SU-DHL-6 (cell line): ENCODE data around the gene LILRB2.
"Not testable (repeated sequence)": the region's sequence is repeated elsewhere in the genome, so short reads cannot be mapped to it uniquely, and the experiment has no call there.

Experiments used
- H2AFZ ChIP-seq: fragments of 200-600 bp; sonication (generic); 2 replicates; pipeline ENCODE4 v1.6.1; 2014; ENCODE audit warnings: low read depth, mild to moderate bottlenecking, moderate library complexity, mixed read lengths, antibody characterized with exemption, low read length; ENCODE audit not compliant: severe bottlenecking
- H3F3A ChIP-seq: fragments of 200-600 bp; shearing (Covaris generic); 2 replicates; pipeline ENCODE4 v1.6.0; 2016; ENCODE audit warnings: antibody characterized with exemption, mild to moderate bottlenecking; ENCODE audit not compliant: insufficient read depth
- H3K27ac ChIP-seq: fragments of 200-600 bp; sonication (generic); 2 replicates; pipeline ENCODE4 v1.5.1; 2016; ENCODE audit warnings: low read depth, mild to moderate bottlenecking, low read length, moderate library complexity, mixed read lengths
- H3K27me3 ChIP-seq: fragments of 200-600 bp; sonication (generic), shearing (Covaris generic); 2 replicates; pipeline ENCODE4 v1.6.0; 2014; ENCODE audit warnings: mild to moderate bottlenecking, low read length
- H3K36me3 ChIP-seq: fragments of 200-600 bp; sonication (generic); 2 replicates; pipeline ENCODE4 v1.6.1; 2014; ENCODE audit warnings: mild to moderate bottlenecking, low read length, mixed read lengths
- H3K4me2 ChIP-seq: fragments of 300-600, 200-600 bp; shearing (Covaris generic), sonication (generic); 2 replicates; pipeline ENCODE4 v1.6.0; 2014; ENCODE audit warnings: low read length, low read depth, mild to moderate bottlenecking; ENCODE audit not compliant: poor library complexity, severe bottlenecking
- H3K4me3 ChIP-seq: fragments of 200-600 bp; sonication (generic); 2 replicates; pipeline ENCODE4 v1.5.1; 2014; ENCODE audit warnings: antibody characterized with exemption, low read length, mild to moderate bottlenecking, mixed read lengths; ENCODE audit not compliant: insufficient read depth, poor library complexity, severe bottlenecking
- H3K79me2 ChIP-seq: fragments of 200-600 bp; sonication (generic); 2 replicates; pipeline ENCODE4 v1.6.1; 2014; ENCODE audit warnings: mild to moderate bottlenecking, low read length, moderate library complexity; ENCODE audit not compliant: insufficient read depth
- H3K9ac ChIP-seq: fragments of 200-600 bp; sonication (generic); 2 replicates; pipeline ENCODE4 v1.7.0; 2014; ENCODE audit warnings: mild to moderate bottlenecking, low read length
- H3K9me2 ChIP-seq: fragments of 200-600 bp; sonication (generic); replicated peaks from 2 replicates; pipeline ENCODE4 v1.6.1; 2014; ENCODE audit warnings: low read length; ENCODE audit not compliant: insufficient read depth
- H3K9me3 ChIP-seq: fragments of 200-600 bp; sonication (generic); 2 replicates; pipeline ENCODE4 v1.6.1; 2014; ENCODE audit warnings: low read length, mixed read lengths; ENCODE audit not compliant: insufficient read depth
- H4K20me1 ChIP-seq: fragments of 200-600 bp; sonication (generic); 2 replicates; pipeline ENCODE4 v1.6.1; 2014; ENCODE audit warnings: low read depth, mild to moderate bottlenecking, antibody characterized with exemption, low read length, moderate library complexity, mixed read lengths
- EZH2phosphoT487 ChIP-seq: fragments of 200-600 bp; sonication (generic), shearing (Covaris generic); conservative IDR thresholded peaks from 2 replicates; pipeline ENCODE4 v1.6.1; 2018; ENCODE audit warnings: mild to moderate bottlenecking, antibody characterized with exemption, low read length, moderate library complexity, mixed read lengths
- TF ChIP-seq, protein P1 (sequence below): fragments of 200-600 bp; sonication (generic); IDR thresholded peaks from one replicate; pipeline ENCODE4 v1.5.1; 2017; ENCODE audit warnings: antibody characterized with exemption, mild to moderate bottlenecking, low read length, moderate library complexity; ENCODE audit not compliant: insufficient read depth, poor library complexity, severe bottlenecking

The LILRB2 gene

GRCh38 chr19:54281007-54281728 lies at the start of gene LILRB2:
Gene LILRB2 (minus strand): TSS chr19:54281110. CDS start chr19:54280496, 614 bp downstream.
- Histone ChIP-seq H3K27ac (no peak within 1 kb of the TSS), H3K9ac (no peak within 1 kb of the TSS), H2AFZ (no peak within 1 kb of the TSS), H3K9me2 (no peaks in the 10 kb centered on the region), H3K9me3 (no peaks in the 10 kb centered on the region), H3K4me3 (no peak within 1 kb of the TSS), H3F3A (no peaks in the 10 kb centered on the region), H3K36me3 (no peaks in the 10 kb centered on the region), H3K79me2 (no peaks in the 10 kb centered on the region), H3K27me3 (no peaks in the 10 kb centered on the region), H4K20me1 (no peaks in the 10 kb centered on the region), H3K4me2 (no peak within 1 kb of the TSS)
- TF ChIP-seq EZH2phosphoT487, result no peak
- TF ChIP-seq, protein P1, sequence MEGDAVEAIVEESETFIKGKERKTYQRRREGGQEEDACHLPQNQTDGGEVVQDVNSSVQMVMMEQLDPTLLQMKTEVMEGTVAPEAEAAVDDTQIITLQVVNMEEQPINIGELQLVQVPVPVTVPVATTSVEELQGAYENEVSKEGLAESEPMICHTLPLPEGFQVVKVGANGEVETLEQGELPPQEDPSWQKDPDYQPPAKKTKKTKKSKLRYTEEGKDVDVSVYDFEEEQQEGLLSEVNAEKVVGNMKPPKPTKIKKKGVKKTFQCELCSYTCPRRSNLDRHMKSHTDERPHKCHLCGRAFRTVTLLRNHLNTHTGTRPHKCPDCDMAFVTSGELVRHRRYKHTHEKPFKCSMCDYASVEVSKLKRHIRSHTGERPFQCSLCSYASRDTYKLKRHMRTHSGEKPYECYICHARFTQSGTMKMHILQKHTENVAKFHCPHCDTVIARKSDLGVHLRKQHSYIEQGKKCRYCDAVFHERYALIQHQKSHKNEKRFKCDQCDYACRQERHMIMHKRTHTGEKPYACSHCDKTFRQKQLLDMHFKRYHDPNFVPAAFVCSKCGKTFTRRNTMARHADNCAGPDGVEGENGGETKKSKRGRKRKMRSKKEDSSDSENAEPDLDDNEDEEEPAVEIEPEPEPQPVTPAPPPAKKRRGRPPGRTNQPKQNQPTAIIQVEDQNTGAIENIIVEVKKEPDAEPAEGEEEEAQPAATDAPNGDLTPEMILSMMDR, result no peak

DNA sequence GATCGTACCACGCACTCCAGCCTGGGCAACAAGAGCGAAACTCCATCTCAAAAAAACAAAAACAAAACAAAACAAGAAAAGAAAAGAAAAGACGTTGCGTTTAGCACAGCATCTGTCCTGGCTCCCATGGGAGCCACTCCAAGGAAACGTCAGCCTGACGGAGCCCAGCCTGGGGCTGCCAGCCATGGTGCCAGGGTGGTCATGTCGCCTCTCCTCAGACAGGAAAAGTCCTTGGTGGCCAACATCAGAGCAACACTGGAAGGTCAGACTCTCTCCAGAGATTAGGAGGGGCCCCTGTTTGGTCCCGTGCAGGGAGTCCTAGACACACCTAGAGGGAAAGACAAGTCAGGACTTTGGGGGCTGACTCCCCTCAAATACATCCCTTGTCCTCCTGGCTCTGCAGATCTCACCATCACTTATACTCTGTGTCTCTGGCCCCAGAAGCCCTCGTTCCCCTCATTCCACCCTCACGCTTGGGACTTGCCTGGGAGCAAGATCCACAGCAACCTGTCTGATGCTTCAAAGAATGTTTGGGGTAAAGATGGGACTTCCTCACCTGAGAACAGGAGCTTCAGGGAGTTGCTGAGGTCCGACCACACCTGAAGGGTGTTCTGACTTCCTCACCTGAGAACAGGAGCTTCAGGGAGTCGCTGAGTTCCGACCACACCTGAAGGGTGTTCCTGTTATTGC lies 48.7 kb upstream of the LILRB2 start:
- Histone ChIP-seq H4K20me1 (no peaks in the 10 kb centered on the region), H3K36me3 (no peaks in the 10 kb centered on the region), H3K4me2 (no peak overlapping the region)

DNA sequence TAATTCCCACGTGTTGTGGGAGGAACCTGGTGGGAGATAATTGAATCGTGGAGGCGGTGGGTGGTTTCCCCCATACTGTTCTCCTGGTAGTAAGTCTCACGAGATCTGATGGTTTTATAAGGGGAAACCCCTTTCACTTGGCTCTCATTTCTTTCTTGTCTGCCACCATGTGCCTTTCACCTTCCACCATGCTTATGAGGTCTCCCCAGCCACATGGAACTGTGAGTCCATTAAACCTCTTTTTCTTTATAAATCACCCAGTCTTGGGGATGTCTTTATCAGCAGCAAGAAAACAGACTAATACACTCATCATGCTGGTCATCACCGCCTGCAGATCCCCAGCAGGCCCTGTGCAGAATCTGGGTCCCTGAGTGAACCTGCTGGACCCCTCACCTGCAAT lies 47.9 kb upstream of the LILRB2 start:
- not testable (repeated sequence) for H4K20me1 ChIP-seq, H3K36me3 ChIP-seq, H3F3A ChIP-seq, H3K27ac ChIP-seq, H3K9ac ChIP-seq, H3K4me2 ChIP-seq, H3K4me3 ChIP-seq, H2AFZ ChIP-seq, H3K9me2 ChIP-seq, H3K27me3 ChIP-seq, H3K79me2 ChIP-seq, H3K9me3 ChIP-seq

More for the DNA sequence above, 48.7 kb upstream of the LILRB2 start:
- TF ChIP-seq EZH2phosphoT487, result no peak
- TF ChIP-seq, protein P1, result no peak
- Histone ChIP-seq H3K27ac (no peak overlapping the region), H3K79me2 (no peaks in the 10 kb centered on the region), H3K9me3 (no peaks in the 10 kb centered on the region), H3K27me3 (no peaks in the 10 kb centered on the region), H2AFZ (no peak overlapping the region), H3K4me3 (no peak overlapping the region), H3K9ac (no peak overlapping the region), H3K9me2 (no peaks in the 10 kb centered on the region), H3F3A (no peaks in the 10 kb centered on the region)

DNA sequence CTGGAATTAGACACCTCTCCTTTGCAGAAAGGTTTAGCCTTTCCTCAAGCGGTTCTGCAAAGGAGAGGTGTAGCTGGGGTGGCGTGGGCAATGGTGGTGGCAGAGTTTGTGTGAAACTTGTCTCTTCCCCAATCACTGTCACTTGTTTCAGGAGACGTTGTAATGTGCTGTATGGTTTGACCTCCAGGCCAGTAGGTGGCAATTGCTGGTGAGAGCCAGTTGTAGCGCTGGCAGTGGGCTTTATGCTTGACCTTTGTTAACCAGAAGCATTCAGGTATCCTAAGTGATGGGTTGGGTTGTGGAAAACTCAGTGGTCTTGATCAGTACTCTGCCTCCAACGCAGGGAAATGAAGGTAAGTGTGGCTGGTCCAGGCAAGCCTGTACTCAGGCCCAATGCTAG lies 44.7 kb upstream of the LILRB2 start:
- TF ChIP-seq, protein P1, result no peak
- TF ChIP-seq EZH2phosphoT487, result no peak
- no peaks in the 10 kb centered on the region for H3F3A ChIP-seq
- H4K20me1 ChIP-seq, result no peaks in the 10 kb centered on the region
- H3K9me3 ChIP-seq, result no peaks in the 10 kb centered on the region
- H3K4me3 ChIP-seq, result no peak overlapping the region
- H3K79me2 ChIP-seq, result no peaks in the 10 kb centered on the region
- no peaks in the 10 kb centered on the region for H3K9me2 ChIP-seq
- no peaks in the 10 kb centered on the region for H3K27me3 ChIP-seq
- no peak overlapping the region for H3K9ac ChIP-seq
- H3K36me3 ChIP-seq, result no peaks in the 10 kb centered on the region
- H3K27ac ChIP-seq, result no peak overlapping the region
- H2AFZ ChIP-seq, result no peak overlapping the region
- H3K4me2 ChIP-seq, result no peak overlapping the region
